Fibroblast of skin of right quadriceps (primary cell): Measurements from ENCODE around the gene ISG20L2.

Experiments
- DNase-seq: peaks from one replicate; pipeline ENCODE4 v3.0.0-alpha.2; 2013

Gene ISG20L2

GRCh38 chr1:156684227-156684782 is 44.3 kb downstream of the ISG20L2 start:
- DNase-seq: peak; percentile 61

DNA sequence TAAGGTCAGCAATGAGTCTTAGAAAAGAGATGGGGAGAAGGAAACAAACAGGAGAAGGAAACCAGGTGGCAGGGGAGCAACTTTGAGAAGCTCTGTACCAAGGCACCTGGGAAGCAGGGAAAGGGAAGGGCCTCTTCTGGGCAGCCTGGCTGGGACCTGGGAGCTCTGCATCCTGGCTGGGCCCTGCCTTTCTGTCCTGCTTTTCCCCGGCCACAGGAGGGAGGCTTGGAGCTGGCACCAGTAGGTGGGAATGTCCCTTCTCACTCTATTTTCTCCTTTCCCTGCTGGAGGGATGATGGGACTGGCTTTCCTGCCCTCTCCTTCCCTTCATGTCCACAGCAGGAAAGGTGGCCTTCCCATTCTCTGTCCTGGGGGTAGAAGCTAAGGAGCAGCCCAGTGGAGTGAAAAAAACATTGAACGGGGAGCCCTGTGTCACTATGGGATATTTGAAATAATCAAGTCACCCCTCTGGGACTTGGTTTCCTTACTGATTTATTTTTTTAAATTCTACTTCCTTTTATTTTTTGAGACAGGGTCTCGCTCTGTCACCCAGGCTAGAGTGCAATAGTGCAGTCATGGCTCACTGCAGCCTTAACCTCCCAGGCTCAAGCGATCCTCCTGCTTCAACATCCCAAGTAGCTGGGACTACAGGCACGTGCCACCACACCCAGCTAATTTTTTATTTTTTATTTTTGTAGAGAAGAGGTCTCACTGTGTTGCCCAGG is 46.2 kb downstream of the ISG20L2 start:
- no peak for DNase-seq

DNA sequence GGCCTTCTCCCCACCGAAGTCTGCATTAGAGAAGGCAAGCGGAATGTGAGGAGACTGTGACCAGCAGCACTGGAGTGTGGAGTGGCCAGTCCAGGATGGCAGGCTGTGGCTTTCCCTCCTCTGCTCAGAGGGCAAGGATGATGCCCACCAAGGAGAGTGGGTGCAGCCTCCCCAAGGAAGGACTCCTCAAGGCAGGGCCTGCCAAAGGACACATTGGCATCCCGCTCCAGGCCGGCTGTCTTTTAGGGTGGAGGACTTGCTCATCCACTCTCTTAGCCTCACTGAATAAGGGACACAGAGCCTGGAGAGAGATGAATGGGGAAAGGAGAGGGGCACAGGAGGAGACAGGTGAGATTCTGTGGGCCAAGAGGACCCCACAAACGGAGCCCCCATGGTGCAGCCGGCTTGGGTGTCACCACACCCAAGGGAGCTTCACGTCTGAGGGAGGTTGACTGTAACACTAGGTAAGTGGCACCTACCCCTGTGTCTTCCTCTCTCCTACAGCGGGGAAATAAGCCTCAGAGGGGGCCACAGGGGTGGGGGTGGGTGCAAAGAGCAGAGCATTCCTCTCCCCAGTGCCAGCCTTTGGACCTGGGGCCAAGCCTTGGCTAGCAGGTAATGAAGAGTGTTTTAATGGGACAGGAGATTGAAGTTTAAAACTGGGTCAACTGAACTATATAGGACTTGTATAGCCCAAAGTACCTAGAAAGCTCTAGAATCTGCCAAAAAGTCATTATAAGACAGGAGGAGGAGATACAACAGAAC is 47.2 kb downstream of the ISG20L2 start:
- no peak for DNase-seq

- no peak for DNase-seq
Observed at GRCh38 chr1:156680056-156680455, 48.5 kb downstream of the ISG20L2 start.

GRCh38 chr1:156677616-156678596 is 50.7 kb downstream of the ISG20L2 start:
- DNase-seq: peak; percentile 85

- peak; percentile 30 for DNase-seq
Observed at GRCh38 chr1:156676820-156677615, 51.5 kb downstream of the ISG20L2 start, which contains the start of gene NES. Gene NES, minus strand, starts transcription at chr1:156677407. Its CDS starts 143 bp downstream, at chr1:156677264.

GRCh38 chr1:156676114-156676819 is 52.3 kb downstream of the ISG20L2 start:
- no peak for DNase-seq

DNA sequence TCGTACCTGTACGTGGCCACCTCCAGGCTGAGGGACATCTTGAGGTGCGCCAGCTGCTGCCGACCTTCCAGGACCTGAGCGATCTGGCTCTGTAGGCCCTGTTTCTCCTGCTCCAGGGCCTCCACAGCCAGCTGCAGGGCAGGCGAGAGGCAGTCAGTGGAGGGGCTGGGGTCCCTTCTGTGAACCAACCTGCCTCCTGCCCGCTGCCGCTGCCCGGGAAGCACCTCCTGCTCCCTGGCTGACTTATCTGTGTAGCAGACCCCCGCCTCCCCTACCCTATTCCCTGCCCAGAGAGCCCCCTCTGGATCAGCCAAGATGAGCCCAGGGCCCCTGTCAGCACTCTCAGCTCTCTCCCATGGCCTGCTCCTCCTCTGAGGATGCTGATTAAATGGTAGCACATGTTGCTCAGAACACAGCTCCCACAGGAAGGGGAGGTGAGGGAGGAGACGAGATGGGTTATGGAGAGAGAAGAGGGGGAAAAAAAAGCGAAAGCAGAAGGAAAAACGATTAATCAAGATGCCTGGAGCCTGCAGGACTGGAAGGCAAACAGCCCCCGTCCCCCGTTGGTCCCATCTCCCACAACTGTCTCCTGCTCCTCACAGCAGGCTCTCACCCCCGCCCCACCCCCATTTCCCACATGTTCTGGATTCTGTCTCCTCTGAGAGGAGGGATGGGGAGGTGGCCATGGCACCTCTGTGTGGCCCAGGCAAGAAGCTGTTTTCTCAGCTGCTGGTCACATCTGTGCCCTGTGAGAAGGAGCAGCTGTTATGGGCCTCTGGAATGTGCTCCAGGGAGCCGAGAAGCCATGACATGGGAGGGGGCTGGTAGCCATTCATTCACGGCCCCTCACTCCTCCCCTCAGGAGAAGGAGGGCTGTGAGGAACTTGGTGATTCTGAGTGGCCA is 53.1 kb downstream of the ISG20L2 start:
- peak; percentile 62 for DNase-seq

DNA sequence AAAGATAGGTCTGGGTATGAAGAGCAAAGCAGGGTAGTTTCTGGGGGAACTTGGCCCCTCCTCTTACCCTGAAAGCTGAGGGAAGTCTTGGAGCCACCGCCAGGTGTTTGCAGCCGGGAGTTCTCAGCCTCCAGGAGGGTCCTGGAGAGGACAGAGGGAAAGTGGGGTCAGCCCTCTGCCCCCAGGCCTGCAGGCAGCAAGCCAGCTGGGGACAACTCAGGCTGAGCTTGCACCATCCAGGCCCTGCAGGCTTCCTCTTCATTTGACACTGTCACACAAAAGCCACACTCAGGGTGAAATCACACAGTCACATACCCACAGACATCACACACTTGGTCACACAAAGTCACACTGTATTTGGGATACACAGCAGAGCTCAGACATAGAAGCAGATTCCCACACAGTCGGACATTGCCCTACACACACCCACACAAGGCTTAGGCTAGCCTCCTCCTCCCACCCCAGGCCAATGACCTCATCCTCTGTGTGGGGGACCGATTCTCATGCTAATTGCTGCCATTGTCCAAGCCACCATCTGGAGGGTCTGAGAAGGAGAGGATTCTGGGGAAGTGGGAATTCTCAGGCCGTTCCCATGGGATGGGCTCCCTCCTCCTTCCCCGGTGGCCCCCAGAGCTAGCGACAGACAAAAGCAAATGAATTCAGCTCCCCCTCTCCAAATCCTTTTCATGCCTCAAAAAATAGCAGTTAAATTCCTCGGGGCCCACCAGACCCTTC is 55.0 kb downstream of the ISG20L2 start:
- no peak for DNase-seq
